Fibroblast of lung (primary cell): Measurements from ENCODE around the gene BLID.

ENCODE experiments used
- CTCF ChIP-seq, 2 donors: IDR thresholded peaks in 1 of 2; conservative IDR thresholded peaks in 1 of 2; 1 replicate in 1 of 2; 2 replicates in 1 of 2; pipeline ENCODE4 v1.5.1; 2011 to 2012; ENCODE audit warnings: low read length in 2 of 2, control low read depth in 1 of 2, inconsistent platforms in 1 of 2, low read depth in 1 of 2, mild to moderate bottlenecking in 1 of 2
- EZH2 ChIP-seq: IDR thresholded peaks from 2 replicates; pipeline ENCODE4 v1.5.1; 2012; ENCODE audit warnings: low read length, control low read depth, mild to moderate bottlenecking; ENCODE audit errors: missing control alignments

GRCh38 chr11:122085264-122085663 lies 30.8 kb downstream of the BLID start:
- TF ChIP-seq CTCF (conservative IDR thresholded peaks at IDR 0.05 in 1 of 2, IDR thresholded peaks at IDR 0.05 in 1 of 2; ENCODE audit: low read depth in 1 of 2, low read length in 2 of 2) (no peak), EZH2 (no peak)
